ENCODE measurements around the gene SLC25A47. TPM values are rescaled to one million over a fixed set of nuclear protein-coding genes. Genes with fewer than 3 reads are reported as not detected.
"Not testable (repeated sequence)": the region's sequence is repeated elsewhere in the genome, so short reads cannot be mapped to it uniquely, and the experiment has no call there.

Gene SLC25A47, protein sequence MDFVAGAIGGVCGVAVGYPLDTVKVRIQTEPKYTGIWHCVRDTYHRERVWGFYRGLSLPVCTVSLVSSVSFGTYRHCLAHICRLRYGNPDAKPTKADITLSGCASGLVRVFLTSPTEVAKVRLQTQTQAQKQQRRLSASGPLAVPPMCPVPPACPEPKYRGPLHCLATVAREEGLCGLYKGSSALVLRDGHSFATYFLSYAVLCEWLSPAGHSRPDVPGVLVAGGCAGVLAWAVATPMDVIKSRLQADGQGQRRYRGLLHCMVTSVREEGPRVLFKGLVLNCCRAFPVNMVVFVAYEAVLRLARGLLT
- polyA plus RNA-seq (ENCODE audit: insufficient read length in 10 of 10): under 1 TPM in 2 of 10 donors, not detected in 8; 0.11 to 0.14 TPM
- long read RNA-seq, donor 1: 0 reads
- long read RNA-seq, donor 2: 0 reads
- long read RNA-seq, donor 3: 0 reads
- long read RNA-seq, donor 4: 0 reads
- long read RNA-seq, donor 5: 0 reads
- long read RNA-seq, donor 6: 0 reads
- long read RNA-seq, donor 7: 0 reads
- long read RNA-seq, donor 8: 0 reads
- long read RNA-seq, donor 9: 0 reads

DNA sequence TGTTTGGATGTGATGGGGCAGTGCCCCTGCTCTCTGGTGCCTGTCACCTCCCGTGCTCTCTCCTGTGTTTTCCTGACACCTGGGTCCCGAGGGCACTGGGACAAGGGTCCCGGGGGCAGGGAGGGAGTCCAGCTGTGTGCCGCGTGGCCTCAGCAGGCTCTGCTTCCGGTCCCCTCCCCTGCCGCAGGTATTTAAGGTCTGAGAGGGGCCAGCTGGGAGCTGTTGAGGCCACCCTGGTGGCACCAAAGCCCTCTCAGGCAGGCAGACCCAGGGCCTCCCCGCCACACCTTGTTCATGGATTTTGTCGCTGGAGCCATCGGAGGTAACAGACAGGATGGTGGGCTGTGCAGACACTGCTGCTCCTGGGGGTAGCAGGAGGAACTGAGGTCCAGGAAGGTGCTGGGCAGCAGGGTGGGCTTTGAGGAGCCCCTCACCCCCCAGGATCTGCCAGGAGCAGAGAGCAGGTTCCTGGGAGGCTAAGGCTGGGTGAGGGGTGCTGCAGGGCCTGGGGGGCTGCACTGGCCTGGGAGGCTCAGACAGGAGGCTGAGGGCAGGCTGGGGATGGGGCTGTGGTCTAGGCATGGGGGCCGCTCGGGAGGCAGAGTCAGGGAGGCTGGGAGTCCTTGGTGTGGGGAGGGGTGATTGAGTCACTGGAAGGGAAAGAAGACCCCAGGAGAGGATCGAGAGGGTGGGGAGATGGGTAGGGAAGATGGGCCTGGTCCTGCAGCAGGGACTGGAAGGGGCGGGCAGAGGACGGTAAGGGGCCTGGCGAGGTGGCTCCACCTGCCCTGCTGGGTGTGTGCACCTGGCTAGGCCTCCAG lies at the start of gene SLC25A47:
SLC25A47 (plus strand) TSS at position 219 of the 821 bp plus-strand sequence; CDS start at position 295, 76 bp downstream.
- DNase-seq: no peak

- no peak for DNase-seq
Measured at GRCh38 chr14:100274250-100274649, 48.9 kb upstream of the SLC25A47 start.

GRCh38 chr14:100275214-100275613 lies 47.9 kb upstream of the SLC25A47 start:
- DNase-seq: no peak

DNA sequence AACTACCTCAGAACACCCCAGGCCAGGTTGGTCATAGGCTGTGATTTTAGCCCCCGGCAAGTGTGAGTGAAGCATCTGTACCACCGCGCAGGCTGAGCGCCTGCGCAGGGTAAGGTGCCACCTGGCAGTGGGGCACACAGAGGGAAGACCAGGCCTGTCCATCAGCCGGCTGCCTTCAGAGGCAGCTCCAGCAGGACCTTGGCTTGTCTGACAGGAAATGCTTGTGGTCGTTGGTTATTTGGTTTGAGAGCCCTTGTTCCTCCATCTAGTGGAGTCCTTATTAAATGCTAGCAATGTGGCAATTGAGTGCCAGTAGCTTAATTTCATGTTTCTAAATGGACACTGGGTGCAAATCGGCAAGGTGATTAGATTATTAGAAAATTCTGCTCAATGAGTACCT lies 44.4 kb upstream of the SLC25A47 start:
- DNase-seq: no peak

- DNase-seq: no peak
Measured at GRCh38 chr14:100279133-100279532, 44.0 kb upstream of the SLC25A47 start.

- no peak for DNase-seq
Measured at GRCh38 chr14:100279563-100279962, 43.6 kb upstream of the SLC25A47 start.

GRCh38 chr14:100281286-100282082 lies 41.7 kb upstream of the SLC25A47 start:
- no peak for DNase-seq

GRCh38 chr14:100282083-100282350 lies 41.1 kb upstream of the SLC25A47 start:
- no peak for DNase-seq

- no peak for DNase-seq
Measured at GRCh38 chr14:100282766-100283419, 40.2 kb upstream of the SLC25A47 start.

DNA sequence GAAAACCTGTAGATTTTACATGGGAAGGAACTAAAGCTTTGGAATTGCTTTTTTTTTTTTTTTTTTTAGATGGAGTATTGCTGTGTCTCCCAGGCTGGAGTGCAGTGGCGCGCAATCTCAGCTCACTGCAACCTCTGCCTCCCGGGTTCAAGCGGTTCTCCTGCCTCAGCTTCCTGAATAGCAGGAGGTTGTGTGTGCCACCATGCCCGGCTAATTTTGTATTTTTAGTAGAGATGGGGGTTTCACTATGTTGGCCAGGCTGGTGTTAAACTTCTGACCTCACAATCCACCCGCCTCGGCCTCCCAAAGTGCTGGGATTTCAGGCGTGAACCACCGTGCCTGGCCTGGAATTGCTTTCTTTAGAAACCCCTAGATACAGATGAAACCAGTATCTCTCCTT lies 39.7 kb upstream of the SLC25A47 start:
- DNase-seq: not testable (repeated sequence)

- no peak for DNase-seq
Measured at GRCh38 chr14:100283984-100284881, 38.9 kb upstream of the SLC25A47 start.

- peak; percentile 65 to 89 (median 86) for DNase-seq
Measured at GRCh38 chr14:100285021-100285912, 37.9 kb upstream of the SLC25A47 start.

DNA sequence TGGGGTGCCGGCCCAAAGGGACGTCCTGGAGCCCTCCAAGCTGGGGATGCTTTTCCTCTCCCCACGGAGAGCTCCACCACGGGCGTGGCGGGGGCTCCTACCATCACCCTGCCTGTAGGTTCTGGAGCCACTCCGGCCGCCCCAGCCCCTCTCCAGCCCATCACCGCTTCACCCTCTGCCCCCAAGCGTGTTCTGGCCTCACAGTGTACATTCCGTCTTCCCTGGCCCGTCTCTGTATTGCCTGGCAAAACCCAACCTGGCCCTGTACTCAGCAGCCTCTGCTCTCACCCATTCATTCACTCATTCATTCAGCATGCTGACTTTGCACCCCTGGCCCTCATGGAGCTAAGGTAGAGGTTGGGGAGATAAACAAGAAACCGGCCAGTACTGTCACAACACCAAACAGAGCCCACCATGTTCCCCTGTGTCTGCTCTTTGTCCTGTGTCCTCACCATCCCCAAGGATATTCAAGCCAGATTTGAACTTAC lies 37.2 kb upstream of the SLC25A47 start:
- no peak for DNase-seq

GRCh38 chr14:100286484-100287191 lies 36.5 kb upstream of the SLC25A47 start:
- DNase-seq: no peak

DNA sequence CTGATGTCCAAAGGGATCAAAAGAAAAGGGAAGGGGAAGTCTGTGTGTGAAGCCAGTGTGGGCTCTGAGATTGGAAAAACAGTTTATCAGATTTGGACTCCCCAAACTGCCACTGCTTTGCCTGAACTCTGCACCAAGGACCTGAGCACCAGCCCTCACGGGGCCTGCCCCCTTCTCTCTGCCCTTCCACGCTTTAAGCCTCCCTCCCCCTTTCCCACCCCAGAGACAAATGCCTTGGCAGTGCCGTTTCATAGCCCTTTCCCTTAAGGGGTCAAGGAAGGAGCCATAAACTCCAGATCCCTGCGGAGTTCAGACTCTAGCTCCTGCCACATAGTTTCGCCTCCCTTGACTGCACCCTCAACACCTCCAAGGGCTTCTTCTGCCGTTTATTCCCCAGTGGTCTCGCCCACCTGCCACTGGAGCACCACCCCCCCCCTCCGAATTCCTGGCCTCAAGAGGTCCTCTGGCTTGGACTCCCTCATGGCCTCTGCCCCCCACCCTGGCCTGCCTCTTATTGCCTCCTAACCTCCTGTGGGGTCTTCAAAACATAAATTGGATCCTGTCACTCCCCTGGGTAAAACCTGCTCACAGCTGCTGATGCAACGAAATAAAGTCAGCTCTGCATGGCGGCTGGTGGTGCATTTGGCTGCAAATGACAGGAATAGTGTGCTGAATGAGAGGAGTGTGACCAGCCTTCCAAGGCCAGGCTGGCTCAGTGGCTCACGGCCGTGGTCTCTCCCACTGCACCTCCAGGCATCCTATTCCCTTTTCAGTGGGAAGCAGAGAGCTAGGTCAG lies 35.7 kb upstream of the SLC25A47 start:
- DNase-seq: no peak

GRCh38 chr14:100287998-100288295 lies 35.2 kb upstream of the SLC25A47 start:
- not testable (repeated sequence) for DNase-seq

GRCh38 chr14:100288382-100289185 lies 34.6 kb upstream of the SLC25A47 start:
- no peak for DNase-seq

Measured in muscle of back (tissue), 13 donors.